GM19025 (cell line): ENCODE measurements around the gene NXT1.

Experiments
- ATAC-seq: cut with Tn5 transposase; IDR thresholded peaks from one replicate; pipeline ENCODE4 v1.9.1; 2021; ENCODE audit warnings: mild to moderate bottlenecking, low read depth, moderate library complexity; ENCODE audit not compliant: unreplicated experiment

NXT1 gene

DNA sequence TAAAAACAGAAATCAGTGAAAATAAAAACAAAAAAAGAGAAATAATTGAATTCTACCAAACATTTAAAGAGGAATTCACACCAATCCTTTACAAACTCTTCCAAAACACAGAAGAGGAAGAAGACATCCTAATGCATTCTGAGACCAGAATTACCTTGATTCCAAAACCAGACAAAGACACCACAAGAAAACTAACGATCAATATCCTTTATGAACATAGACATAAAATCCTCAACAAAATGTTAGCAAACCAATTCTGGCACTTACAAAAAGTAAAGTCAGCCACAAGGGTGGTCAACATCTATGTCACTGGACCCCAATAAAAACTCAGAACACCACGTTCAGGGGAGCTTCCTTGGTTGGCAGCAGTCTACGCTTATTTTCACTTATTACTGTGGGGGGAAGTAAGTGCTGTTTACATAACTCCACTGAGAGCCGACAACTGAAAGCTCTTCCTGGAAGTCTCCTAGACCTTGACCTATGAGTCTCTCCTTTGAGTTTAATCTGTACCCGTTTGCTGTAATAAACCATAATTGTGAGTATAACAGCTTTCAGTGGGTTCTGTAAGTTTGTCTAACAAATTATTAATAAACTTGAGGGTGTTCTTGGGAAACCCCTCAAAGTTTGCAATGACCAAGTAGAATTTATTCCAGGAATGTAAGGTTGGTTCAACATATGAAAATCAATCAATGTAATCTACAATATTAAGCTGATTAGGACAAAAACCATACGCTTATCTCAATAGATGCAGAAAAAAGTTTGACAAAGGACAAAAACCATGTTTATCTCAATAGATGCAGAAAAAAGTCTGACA is 35.9 kb downstream of the NXT1 start:
- no peak for ATAC-seq

DNA sequence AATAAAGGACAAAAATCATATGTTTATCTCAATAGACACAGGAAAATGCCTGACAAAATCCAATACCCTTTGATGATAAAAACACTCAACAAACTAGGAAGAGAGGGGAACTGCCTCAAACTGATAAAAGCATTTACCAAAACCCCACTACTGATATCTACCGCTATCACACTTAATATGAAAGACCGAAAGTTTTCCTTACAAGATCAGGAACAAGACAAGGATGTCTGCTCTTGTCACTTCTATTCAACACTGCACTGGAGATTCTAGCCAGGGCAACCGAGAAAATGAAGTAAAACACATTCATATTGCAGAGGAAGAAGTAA is 36.5 kb downstream of the NXT1 start:
- ATAC-seq = no peak

DNA sequence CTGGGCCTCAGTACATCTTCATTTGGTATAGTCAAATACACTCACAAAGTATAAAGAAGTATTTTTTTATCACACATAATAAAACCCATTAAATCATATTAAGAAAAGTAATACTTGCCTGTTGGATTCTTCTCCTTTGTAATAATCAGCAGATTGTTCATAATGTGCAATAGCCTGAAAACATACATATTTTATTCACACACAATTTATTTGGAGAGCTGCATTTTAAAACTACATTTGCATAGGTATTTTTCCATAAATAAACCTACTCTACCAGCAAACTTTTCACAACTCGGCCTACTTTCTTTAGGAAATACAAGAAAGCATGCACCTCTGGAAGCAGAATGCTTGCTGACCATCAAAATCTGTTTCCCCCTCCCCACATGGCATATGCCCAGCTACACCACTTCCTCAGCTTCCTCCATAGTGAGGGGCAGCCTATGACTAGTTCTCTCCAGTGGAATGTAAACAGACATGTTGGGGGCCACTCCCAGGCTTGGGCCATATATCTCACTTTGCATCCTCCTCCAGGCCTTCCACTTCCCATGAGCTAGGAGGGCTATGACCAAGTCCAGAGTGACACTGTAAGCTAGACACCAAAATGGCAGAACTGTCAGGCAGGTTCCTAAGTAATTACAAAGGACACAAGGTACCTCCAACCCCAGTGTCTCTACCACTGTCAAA is 39.6 kb downstream of the NXT1 start:
- no peak for ATAC-seq

DNA sequence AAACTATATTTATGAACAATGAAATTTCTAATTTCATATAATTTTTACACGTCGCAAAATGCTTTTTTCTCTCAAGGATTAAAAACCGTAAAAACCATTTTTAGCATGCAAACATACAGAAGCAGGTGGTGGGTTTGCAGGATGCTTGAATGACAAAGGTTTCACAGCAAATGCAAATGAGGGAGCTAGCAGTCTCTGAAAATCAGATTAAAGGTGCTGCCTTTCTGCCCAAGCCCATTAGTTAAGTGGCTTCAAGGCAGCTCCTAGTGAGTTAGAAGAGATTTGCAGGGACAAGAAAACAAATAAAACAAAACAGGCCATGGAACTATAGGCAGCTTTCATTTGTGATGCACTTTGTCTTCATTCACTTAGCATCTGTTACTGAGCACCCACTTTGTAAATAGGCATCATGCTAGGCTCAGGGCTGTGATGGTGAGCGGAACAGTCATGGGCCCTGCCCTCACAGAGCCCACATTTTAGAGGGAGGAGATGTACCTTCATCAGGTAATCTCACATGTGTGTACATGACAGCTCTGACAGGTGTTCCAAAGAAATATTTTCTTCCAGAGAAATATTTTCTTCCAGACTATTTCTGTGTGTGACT is 41.2 kb downstream of the NXT1 start:
- ATAC-seq = no peak

DNA sequence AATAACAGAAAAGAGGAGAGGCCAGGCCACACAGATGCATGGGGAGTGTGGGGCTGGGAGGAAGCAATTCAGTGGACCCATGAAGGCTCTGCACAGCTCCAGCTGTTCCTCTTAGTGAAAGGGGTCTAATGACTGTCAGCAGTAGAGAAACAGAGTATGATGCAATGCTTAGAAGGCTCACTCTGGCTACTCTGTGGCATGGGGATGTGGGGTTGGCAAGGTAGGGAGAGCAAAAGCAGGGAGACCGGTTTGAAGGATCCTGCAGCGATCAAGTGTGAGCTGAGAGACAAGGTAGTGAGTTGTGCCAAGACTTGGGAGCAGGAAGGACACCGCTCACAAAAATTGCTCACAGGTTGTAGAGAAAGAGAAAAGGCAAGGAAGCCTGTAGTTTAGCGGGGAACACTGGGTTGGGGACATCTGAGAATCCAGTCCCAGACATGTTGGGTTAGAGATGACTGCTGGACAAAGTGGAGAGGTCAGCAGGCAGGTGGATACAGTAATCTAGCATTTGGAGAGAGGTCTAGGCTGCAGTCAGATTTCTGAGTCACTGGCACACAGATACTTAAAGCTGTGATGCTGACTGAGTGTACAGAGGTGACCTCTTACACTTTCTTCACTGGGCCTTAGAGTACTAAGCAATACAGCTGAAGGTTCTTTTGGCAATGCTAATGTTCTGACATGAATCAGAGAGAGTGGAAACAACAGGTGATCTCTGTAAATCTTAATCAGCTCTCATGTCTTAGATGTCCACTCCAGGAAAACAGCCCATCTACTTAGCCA is 43.6 kb downstream of the NXT1 start:
- no peak for ATAC-seq

DNA sequence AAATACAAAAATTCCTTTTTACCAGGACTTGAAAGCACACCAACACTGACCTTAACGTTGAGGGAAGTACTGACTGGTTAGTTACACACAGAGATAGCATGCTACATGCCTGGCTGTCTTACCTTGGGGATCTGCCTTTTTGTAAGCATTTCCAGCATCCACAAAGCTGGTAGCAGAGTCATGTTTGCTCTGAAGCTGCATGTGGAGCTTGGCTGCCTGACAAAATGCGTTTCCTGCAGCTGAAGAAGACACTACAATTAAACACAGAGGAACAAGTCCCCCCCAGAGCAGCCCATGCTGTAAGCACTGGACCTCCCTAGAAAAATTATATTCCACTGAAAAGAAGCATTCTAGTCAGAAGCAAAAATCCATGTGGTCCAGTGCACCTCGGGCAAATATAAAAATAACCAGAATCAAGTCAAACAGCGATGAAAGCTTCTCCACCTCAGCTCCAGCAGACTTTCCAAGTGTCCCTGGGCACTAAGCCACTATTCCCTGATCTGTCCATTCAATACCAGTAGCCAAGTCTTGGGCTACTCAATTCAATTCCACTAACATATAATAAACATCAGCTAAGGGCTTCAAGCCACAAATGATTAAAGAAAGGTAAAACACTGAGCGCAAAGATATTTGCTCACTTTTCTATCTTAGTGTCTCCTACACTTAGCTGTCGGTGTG is 46.5 kb downstream of the NXT1 start:
- ATAC-seq = no peak

DNA sequence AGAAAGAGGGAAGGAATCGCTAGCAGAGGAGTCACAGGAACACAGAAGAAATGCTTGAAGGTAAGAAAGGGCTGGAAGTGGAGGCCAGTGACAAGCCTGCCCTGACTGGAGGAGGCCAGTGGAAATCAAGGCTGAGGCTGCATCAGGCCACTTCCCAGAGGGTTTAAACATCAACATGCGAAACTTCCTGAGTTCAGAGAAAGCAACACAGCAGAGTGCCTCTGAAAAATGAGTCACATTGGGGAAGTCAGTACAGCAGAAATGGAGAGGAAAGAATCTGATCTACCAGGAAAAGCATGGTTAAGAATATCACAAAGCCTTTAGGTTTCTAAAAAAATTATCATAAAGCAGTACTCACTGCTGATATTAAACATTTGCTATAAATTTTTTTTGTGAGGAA is 47.4 kb downstream of the NXT1 start:
- no peak for ATAC-seq

DNA sequence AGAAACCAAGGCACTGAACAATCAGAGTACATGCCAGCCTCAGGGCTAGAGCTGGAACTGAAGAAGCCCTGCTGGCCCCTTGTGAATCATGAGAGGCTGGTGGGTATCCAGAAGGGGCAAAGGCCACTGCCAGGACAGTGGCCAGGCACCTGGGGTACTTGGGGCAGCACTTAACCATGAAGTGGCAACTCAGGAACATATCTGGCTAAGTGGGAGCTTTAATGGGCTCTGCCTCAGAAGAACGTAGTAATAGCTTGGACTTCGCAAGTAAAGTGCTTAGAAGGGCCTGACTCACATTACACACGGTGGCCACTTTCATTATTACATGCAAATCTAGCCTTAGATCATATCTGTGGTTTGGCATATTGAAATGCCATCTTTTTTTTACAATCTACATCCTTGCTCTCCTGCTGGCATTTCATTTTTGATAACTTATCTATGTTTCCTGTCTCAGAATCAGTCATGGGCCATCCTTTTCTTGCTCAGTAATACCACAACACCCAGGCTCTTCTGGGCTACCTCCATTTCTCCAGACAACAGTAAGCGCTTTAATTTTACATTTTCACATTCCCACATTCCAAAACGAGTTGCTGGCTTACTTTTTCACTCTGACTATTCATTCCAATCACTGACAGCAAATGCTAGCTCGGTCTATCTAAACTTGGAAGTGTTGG is 49.1 kb downstream of the NXT1 start:
- no peak for ATAC-seq

DNA sequence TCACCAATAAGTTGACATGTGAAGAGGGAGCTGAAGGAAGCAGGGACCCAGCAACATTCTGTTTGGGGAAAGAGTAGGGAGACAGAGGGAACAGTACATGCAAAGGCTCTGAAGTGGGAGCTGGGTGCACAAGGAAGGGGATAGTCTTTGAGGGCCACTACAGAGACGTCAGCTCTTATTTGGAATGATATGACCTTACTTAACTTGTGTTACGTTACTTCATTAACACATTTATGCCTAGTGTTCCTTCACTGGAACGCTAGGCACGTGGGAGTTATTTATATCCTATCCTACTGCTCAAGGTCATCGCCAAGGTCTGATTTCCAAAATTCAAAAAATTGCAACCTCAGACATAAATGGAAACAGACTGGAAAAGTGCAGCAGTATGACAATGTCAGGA is 50.5 kb downstream of the NXT1 start:
- ATAC-seq = no peak

DNA sequence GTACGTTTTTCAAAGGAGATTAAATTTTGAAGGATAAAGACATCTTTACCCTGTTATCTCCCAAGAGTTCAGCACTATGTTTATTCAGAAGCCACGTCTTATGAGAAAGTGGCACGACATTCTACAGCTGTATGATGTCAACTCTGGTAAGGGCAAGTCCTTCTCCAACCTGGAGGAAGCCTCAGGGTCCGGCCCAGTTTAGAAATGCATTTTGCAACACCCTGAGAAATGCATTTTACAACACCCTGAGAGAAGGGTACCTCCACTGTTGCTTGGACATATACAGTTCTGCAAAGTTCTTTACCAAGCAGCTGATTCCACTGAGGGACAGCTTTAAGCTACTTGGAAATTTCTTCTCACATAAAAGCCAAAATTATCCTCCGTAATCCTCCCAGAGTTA is 53.2 kb downstream of the NXT1 start:
- ATAC-seq = no peak

DNA sequence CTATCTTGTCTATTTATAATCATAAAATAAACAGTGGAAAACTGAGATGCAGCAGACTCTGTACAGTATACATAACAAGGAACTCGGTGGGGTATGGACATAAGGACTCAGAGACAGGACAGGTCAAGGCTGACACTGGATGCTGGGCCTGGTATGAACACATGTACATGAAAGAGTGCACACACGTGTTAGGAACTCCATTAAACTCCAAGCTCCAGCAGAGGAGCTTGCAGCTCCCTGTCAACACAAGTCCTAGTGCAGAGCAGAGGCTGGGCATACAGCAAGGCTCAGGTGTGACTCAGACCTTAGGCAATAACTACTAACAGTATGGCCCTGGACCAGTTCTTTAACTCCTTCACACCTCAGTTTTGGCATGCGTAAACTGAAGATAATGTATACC is 53.6 kb downstream of the NXT1 start:
- no peak for ATAC-seq
